ENCODE results near the gene EIF2D. TPM values are rescaled to one million over a fixed set of nuclear protein-coding genes. Genes with fewer than 3 reads are reported as not detected.

EIF2D gene
- total and polyA plus RNA-seq, 2 of the 13 experiments (the other 11 are each of a cell fraction or from before 2014, with no cell fraction given) = 45.1 to 64.9 TPM

- TF ChIP-seq PRMT3 (CRISPR knock-in tag; IDR thresholded peaks at IDR 0.05; ENCODE audit: borderline replicate concordance, low read depth) = no peak
- TF ChIP-seq ZSCAN9 (CRISPR knock-in tag; IDR thresholded peaks at IDR 0.05; ENCODE audit: borderline replicate concordance) = peak; percentile 54; the same call in 1 of the 2 replicates
- TF ChIP-seq, protein P1, sequence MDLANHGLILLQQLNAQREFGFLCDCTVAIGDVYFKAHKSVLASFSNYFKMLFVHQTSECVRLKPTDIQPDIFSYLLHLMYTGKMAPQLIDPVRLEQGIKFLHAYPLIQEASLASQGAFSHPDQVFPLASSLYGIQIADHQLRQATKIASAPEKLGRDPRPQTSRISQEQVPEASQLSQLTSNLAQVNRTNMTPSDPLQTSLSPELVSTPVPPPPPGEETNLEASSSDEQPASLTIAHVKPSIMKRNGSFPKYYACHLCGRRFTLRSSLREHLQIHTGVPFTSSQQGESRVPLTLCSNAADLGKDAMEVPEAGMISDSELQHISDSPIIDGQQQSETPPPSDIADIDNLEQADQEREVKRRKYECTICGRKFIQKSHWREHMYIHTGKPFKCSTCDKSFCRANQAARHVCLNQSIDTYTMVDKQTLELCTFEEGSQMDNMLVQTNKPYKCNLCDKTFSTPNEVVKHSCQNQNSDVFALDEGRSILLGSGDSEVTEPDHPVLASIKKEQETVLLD (CRISPR knock-in tag; IDR thresholded peaks at IDR 0.05; ENCODE audit: low read depth) = 0 out of 2 replicates have a peak, but pooled peaks have one; percentile 63
- TF ChIP-seq ZNF142 (CRISPR knock-in tag; IDR thresholded peaks at IDR 0.05) = no peak
- TF ChIP-seq ZSCAN25 (CRISPR knock-in tag; IDR thresholded peaks at IDR 0.05) = no peak
- TF ChIP-seq ZNF138 (CRISPR knock-in tag; IDR thresholded peaks at IDR 0.05; ENCODE audit: low read depth) = peak; percentile 48; the same call in 1 of the 2 replicates
- TF ChIP-seq SP5 (CRISPR knock-in tag; IDR thresholded peaks at IDR 0.05; ENCODE audit: borderline replicate concordance, low read depth) = peak; percentile 73
- no peak for TF ChIP-seq MIER3 (CRISPR knock-in tag; IDR thresholded peaks at IDR 0.05; ENCODE audit: borderline replicate concordance)
- TF ChIP-seq FOXC1 (CRISPR knock-in tag; IDR thresholded peaks at IDR 0.05; ENCODE audit: borderline replicate concordance) = peak; percentile 71; the same call in 1 of the 2 replicates
- TF ChIP-seq, protein P2, sequence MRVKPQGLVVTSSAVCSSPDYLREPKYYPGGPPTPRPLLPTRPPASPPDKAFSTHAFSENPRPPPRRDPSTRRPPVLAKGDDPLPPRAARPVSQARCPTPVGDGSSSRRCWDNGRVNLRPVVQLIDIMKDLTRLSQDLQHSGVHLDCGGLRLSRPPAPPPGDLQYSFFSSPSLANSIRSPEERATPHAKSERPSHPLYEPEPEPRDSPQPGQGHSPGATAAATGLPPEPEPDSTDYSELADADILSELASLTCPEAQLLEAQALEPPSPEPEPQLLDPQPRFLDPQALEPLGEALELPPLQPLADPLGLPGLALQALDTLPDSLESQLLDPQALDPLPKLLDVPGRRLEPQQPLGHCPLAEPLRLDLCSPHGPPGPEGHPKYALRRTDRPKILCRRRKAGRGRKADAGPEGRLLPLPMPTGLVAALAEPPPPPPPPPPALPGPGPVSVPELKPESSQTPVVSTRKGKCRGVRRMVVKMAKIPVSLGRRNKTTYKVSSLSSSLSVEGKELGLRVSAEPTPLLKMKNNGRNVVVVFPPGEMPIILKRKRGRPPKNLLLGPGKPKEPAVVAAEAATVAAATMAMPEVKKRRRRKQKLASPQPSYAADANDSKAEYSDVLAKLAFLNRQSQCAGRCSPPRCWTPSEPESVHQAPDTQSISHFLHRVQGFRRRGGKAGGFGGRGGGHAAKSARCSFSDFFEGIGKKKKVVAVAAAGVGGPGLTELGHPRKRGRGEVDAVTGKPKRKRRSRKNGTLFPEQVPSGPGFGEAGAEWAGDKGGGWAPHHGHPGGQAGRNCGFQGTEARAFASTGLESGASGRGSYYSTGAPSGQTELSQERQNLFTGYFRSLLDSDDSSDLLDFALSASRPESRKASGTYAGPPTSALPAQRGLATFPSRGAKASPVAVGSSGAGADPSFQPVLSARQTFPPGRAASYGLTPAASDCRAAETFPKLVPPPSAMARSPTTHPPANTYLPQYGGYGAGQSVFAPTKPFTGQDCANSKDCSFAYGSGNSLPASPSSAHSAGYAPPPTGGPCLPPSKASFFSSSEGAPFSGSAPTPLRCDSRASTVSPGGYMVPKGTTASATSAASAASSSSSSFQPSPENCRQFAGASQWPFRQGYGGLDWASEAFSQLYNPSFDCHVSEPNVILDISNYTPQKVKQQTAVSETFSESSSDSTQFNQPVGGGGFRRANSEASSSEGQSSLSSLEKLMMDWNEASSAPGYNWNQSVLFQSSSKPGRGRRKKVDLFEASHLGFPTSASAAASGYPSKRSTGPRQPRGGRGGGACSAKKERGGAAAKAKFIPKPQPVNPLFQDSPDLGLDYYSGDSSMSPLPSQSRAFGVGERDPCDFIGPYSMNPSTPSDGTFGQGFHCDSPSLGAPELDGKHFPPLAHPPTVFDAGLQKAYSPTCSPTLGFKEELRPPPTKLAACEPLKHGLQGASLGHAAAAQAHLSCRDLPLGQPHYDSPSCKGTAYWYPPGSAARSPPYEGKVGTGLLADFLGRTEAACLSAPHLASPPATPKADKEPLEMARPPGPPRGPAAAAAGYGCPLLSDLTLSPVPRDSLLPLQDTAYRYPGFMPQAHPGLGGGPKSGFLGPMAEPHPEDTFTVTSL (CRISPR knock-in tag; IDR thresholded peaks at IDR 0.05; ENCODE audit: borderline replicate concordance) = no peak
- peak; percentile 37 for TF ChIP-seq AGO2 (optimal IDR thresholded peaks at IDR 0.05; ENCODE audit: low read depth, low read length)
- TF ChIP-seq BCL6 (CRISPR knock-in tag; IDR thresholded peaks at IDR 0.05) = peak; percentile 16; the same call in 1 of the 2 replicates
- TF ChIP-seq, protein P3, sequence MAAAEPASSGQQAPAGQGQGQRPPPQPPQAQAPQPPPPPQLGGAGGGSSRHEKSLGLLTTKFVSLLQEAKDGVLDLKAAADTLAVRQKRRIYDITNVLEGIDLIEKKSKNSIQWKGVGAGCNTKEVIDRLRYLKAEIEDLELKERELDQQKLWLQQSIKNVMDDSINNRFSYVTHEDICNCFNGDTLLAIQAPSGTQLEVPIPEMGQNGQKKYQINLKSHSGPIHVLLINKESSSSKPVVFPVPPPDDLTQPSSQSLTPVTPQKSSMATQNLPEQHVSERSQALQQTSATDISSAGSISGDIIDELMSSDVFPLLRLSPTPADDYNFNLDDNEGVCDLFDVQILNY (CRISPR knock-in tag; conservative IDR thresholded peaks at IDR 0.05) = no peak; the same call in 1 of the 2 replicates
These were observed 23.1 kb upstream of the EIF2D start, which contains the start of gene DYRK3 (continued) for GRCh38 chr1:206635080-206635977.
